Right forelimb (tissue), 1 donor: ENCODE measurements around the gene CNGA3.
"Not testable (repeated sequence)": the region's sequence is repeated elsewhere in the genome, so short reads cannot be mapped to it uniquely, and the experiment has no call there.

Experiments
- DNase-seq: peaks from one replicate; pipeline ENCODE4 v3.0.0-alpha.2; 2018

CNGA3 gene

DNA sequence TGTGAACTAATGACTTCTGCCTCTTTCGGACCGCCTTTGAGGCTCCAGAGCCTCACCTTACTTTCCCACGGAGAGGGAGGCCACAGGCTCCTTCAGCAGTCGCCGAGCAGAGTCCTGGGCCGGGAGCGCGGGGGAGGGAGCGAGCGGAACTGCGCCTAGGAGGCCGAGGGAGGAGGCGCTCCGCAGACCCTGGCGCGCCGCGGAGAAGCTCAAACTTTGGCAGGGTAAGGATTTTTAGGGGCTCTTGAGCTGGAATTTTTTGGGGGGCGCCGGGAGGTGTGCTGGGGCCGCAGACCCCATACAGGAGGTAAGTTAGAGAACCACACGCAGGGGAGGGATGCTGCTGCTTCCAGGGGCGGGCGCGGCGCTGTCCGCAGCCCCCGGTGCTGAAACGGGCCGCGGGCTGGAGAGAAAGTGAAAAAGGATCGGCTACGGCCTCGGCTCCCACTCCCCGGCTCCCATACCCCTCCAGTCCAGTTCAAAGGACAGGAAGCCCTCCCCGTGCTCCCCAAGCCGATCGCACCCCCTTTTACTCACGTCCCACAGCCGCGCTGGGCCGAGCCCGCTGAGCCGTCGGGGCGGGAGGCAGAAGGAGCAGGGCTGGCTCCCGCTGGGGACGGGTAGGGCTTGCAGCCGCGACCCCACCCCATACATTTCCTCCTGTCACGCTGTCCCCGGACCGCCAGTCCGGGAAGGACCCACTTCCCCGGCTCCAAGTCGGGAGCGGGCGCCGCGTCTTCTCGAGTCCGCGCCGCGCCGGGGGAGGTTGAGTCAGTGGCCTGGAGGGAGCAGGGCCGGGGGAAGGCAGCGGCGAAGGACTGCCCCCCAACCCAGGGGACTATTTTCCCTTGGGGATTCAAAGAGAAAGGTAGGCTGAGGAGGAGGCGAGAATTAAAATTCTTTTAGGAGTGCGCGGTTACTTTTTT, at the start of gene CNGA3:
CNGA3 (plus strand) TSS at position 146 of the 926 bp plus-strand sequence. CDS start 23,520 bp downstream, outside the sequence.
- DNase-seq: peak; percentile 76

DNA sequence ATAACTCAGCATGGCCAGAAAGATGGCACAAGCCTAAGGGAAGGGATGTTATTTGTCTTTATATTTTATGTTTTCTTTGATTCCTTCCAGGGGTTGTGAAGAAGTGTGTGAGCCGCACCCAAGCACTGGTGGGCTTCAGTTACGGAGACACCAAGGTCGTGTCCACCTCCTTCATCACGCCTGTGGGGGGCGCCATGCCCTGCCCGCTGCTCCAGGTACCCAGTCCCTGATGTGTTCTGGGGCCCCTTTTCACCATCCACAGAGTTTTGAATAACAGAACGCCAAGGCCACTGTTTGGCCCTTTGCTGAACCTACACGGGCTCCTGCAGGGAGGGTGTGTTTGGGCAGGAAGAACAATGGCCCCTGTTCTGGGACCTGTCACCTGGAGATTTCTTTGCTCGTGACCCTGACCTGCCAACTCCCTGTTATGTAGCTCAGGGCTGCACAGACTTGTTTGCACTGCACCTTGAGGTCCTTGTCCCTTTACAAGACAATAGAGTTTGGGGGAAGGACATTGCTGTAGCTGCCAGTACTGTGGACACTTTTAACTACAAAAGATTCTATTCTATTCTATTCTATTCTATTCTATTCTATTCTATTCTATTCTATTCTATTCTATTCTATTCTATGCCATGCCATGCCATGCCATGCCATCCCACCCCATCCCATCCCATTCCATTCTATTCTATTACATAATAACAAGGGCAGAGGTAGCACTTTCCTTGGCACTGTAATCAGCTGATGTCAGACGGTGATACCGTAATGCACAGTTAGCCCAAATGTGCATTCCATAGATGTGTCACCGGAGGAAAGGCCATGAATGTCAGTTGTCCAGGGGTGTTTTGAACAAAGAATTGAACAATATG, 48.2 kb upstream of the CNGA3 start:
- DNase-seq: no peak

- no peak for DNase-seq
These were observed 47.5 kb upstream of the CNGA3 start for GRCh38 chr2:98298683-98299164.

GRCh38 chr2:98299211-98299905, 46.9 kb upstream of the CNGA3 start:
- DNase-seq: no peak

- DNase-seq: no peak
These were observed 45.9 kb upstream of the CNGA3 start for GRCh38 chr2:98300141-98300874.

DNA sequence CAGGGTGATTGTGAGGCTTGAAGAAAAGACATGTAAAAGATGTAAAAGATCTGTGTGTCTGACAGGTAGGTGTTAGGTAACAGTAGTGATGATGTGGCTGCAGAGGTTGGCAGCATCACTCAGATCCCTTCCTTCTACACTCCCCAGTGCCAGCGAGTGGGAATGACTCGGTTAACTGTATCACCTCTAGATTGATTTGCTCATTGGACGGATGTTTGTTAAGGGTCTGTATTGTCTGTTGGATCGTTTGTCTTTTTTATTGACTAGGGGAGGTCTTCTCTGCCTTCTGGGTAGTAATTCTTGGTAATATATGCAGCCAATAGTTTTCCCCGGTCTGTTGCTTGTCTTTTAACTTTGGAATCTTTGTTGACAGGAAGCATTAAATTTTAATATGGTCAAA, 44.8 kb upstream of the CNGA3 start:
- DNase-seq: no peak

- DNase-seq: not testable (repeated sequence)
These were observed 39.0 kb upstream of the CNGA3 start for GRCh38 chr2:98307131-98307696.

GRCh38 chr2:98308068-98308467, 38.2 kb upstream of the CNGA3 start:
- DNase-seq: no peak

- no peak for DNase-seq
These were observed 37.7 kb upstream of the CNGA3 start for GRCh38 chr2:98308532-98308931.

- no peak for DNase-seq
These were observed 36.7 kb upstream of the CNGA3 start for GRCh38 chr2:98309580-98309979.

DNA sequence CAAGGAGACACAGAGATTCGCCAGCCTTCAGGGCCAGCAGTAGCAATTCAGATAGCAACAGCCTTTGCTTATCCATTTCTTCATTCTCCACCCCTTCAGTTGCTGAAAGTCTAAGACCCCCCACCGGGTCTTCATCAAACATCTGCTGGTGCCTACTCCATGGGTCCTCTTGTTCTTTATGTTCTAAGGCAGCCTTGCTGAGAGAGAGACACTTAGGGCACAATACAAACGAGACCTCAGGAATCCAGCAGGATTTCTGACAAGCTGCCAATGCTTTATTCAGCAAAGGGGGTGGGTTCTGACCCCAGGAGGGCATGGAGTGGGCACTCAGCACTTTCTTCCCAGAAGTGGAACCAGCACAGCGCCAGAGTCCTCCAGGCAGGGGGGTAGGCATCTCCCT, 36.2 kb upstream of the CNGA3 start:
- DNase-seq: no peak

DNA sequence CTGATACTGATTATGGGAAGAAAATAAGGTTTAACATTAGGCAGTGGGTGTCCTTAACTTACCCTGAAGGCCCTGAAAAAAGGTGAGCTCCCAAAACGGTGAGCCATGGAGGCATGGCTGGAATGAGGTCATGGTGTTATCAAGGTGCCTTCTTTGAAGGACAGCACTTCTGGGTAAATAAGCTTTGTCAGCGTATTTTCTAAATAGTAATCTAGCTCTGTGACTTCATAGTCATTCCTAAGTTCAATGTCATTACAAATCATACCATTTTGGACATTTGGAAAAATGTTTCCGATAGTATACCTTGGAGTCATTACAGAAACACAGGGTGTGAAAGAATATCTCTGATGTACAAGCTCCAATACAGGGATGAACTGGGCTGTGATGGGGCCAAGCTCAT, 35.2 kb upstream of the CNGA3 start:
- DNase-seq: no peak

DNA sequence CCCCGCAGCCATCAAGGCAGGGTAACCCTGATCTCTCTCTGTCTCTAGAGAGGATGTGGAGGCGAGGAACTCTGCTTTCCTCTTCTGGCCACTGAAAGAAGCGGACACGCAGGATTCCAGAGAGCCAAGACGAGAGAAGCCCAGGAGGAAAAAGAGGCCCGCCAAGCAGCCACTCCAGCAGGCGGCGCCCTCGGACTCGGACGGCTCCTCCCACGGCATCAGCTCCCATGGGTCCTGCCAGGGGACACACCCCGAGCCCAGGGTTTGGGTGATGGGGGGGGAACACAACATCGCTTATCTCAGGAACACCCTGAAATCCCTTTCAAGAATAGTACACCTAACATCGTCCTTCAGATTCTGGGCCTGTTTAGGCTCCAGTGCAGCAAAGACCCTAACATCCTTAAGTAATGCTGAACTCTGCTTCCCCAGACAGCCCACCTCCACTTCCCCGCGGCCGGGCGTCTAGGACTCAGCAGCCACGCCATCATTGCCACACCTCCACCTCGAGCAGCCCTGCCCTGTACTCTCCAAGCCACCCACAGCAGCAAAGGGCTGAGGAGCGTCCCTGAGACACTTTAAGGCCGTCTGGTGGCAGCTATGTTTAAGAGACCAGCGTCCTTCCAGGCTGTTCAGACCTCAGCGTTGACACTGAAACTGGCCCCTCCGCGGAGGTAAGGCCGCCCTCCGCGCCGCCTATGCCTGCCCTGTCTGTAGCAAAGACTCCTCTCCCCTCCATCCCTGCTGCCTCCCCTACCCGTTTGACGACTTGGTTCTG, 34.3 kb upstream of the CNGA3 start:
- no peak for DNase-seq

- no peak for DNase-seq
These were observed 32.6 kb upstream of the CNGA3 start for GRCh38 chr2:98313492-98314250.

GRCh38 chr2:98314251-98314650, 32.0 kb upstream of the CNGA3 start:
- no peak for DNase-seq

GRCh38 chr2:98315957-98316356, 30.3 kb upstream of the CNGA3 start:
- DNase-seq: no peak

DNA sequence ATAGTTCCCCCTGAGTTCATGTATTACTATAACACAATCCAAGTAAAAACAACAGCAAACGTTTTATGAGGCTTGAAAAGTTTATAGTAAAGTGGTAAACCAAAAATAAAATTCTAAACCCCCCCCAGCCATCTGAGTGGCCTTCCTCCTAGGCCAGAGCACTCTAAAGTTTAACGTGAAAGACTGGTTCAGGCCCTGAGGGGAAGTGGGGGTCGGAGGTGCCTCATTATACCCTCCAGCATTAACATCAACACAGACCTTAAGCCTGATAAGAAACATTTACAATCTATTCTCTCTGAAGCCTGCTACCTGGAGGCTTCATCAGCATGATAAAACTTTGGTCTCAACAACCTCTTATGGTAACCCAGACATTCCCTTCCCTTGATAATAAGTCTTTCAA, 29.0 kb upstream of the CNGA3 start:
- no peak for DNase-seq

DNA sequence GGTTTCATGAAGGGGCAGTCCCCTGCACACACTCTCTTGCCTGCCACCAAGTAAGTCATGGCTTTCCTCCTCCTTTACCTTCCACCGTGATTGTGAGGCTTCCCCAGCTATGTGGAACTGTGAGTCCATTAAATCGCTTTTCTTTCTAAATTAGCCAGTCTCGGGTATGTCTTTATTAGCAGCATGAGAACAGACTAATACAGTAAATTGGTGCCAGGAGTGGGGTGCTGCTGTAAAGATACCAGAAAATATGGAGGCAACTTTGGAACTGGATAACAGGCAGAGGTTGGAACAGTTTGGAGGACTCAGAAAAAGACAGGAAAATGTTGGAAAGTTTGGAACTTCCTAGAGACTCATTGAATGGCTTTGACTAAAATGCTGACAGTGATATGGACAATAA, 26.1 kb upstream of the CNGA3 start:
- DNase-seq: not testable (repeated sequence)

- DNase-seq: no peak
These were observed 22.1 kb upstream of the CNGA3 start for GRCh38 chr2:98324181-98324580.

- DNase-seq: no peak
These were observed 18.5 kb upstream of the CNGA3 start for GRCh38 chr2:98327776-98328175.
